ENCODE results near the gene ZNF385B.

ZNF385B gene

GRCh38 chr2:179825494-179825893 lies 35.9 kb downstream of the ZNF385B start:
- 0 out of 2 replicates have a peak, but pooled peaks cover 3% of the 10 kb centered on the region for H4K20me1 ChIP-seq (ENCODE audit: low read depth, low read length)
- peaks cover 29% of the 10 kb centered on the region; the same call in 1 of the 2 replicates for H3K79me2 ChIP-seq (ENCODE audit: insufficient read depth, low read length)
- no peak overlapping the region for H3K9ac ChIP-seq (ENCODE audit: low read length)
- H3K27ac ChIP-seq (ENCODE audit: low read depth, low read length), result no peak overlapping the region
- H3K9me3 ChIP-seq (ENCODE audit: insufficient read depth, low read length), result no peaks in the 10 kb centered on the region
- H3K4me2 ChIP-seq (ENCODE audit: low read depth, low read length, poor library complexity, severe bottlenecking), result no peak overlapping the region
- no peak overlapping the region for H2AFZ ChIP-seq (ENCODE audit: low read depth, low read length, severe bottlenecking)
- no peak for TF ChIP-seq CTCF (IDR thresholded peaks at IDR 0.05; ENCODE audit: insufficient read depth, low read length, poor library complexity, severe bottlenecking)
- no peak for TF ChIP-seq EZH2phosphoT487 (conservative IDR thresholded peaks at IDR 0.05; ENCODE audit: low read length)
- H3K9me2 ChIP-seq (replicated peaks; ENCODE audit: insufficient read depth, low read length), result no peaks in the 10 kb centered on the region
- no peaks in the 10 kb centered on the region for H3F3A ChIP-seq (ENCODE audit: insufficient read depth)
- H3K27me3 ChIP-seq (ENCODE audit: low read length), result no peaks in the 10 kb centered on the region
- H3K4me3 ChIP-seq (ENCODE audit: insufficient read depth, low read length, poor library complexity, severe bottlenecking), result no peak overlapping the region
- no peaks in the 10 kb centered on the region for H3K36me3 ChIP-seq (ENCODE audit: low read length)

GRCh38 chr2:179824961-179825360 lies 36.5 kb downstream of the ZNF385B start:
- no peak overlapping the region for H3K4me3 ChIP-seq (ENCODE audit: insufficient read depth, low read length, poor library complexity, severe bottlenecking)
- no peaks in the 10 kb centered on the region for H3K27me3 ChIP-seq (ENCODE audit: low read length)
- no peak overlapping the region for H3K27ac ChIP-seq (ENCODE audit: low read depth, low read length)
- H3F3A ChIP-seq (ENCODE audit: insufficient read depth), result no peaks in the 10 kb centered on the region
- TF ChIP-seq CTCF (IDR thresholded peaks at IDR 0.05; ENCODE audit: insufficient read depth, low read length, poor library complexity, severe bottlenecking), result no peak
- TF ChIP-seq EZH2phosphoT487 (conservative IDR thresholded peaks at IDR 0.05; ENCODE audit: low read length), result no peak
- no peak overlapping the region for H3K9ac ChIP-seq (ENCODE audit: low read length)
- peaks cover 24% of the 10 kb centered on the region; the same call in 1 of the 2 replicates for H3K79me2 ChIP-seq (ENCODE audit: insufficient read depth, low read length)
- H4K20me1 ChIP-seq (ENCODE audit: low read depth, low read length), result 0 out of 2 replicates have a peak, but pooled peaks cover 3% of the 10 kb centered on the region
- H3K9me2 ChIP-seq (replicated peaks; ENCODE audit: insufficient read depth, low read length), result no peaks in the 10 kb centered on the region
- H2AFZ ChIP-seq (ENCODE audit: low read depth, low read length, severe bottlenecking), result no peak overlapping the region
- H3K9me3 ChIP-seq (ENCODE audit: insufficient read depth, low read length), result no peaks in the 10 kb centered on the region
- H3K36me3 ChIP-seq (ENCODE audit: low read length), result no peaks in the 10 kb centered on the region
- no peak overlapping the region for H3K4me2 ChIP-seq (ENCODE audit: low read depth, low read length, poor library complexity, severe bottlenecking)

- Histone ChIP-seq H3K27ac (ENCODE audit: low read depth, low read length) (no peak overlapping the region), H3K36me3 (ENCODE audit: low read length) (no peaks in the 10 kb centered on the region), H3F3A (ENCODE audit: insufficient read depth) (no peaks in the 10 kb centered on the region; the same call in 1 of the 2 replicates), H3K9ac (ENCODE audit: low read length) (no peak overlapping the region), H3K4me2 (ENCODE audit: low read depth, low read length, poor library complexity, severe bottlenecking) (no peak overlapping the region), H3K27me3 (ENCODE audit: low read length) (no peaks in the 10 kb centered on the region), H3K9me2 (replicated peaks; ENCODE audit: insufficient read depth, low read length) (no peaks in the 10 kb centered on the region), H4K20me1 (ENCODE audit: low read depth, low read length) (0 out of 2 replicates have a peak, but pooled peaks cover 3% of the 10 kb centered on the region), H3K4me3 (ENCODE audit: insufficient read depth, low read length, poor library complexity, severe bottlenecking) (no peak overlapping the region), H2AFZ (ENCODE audit: low read depth, low read length, severe bottlenecking) (no peak overlapping the region), H3K79me2 (ENCODE audit: insufficient read depth, low read length) (peaks cover 23% of the 10 kb centered on the region; the same call in 1 of the 2 replicates), H3K9me3 (ENCODE audit: insufficient read depth, low read length) (no peaks in the 10 kb centered on the region)
- TF ChIP-seq EZH2phosphoT487 (conservative IDR thresholded peaks at IDR 0.05; ENCODE audit: low read length) (no peak), CTCF (IDR thresholded peaks at IDR 0.05; ENCODE audit: insufficient read depth, low read length, poor library complexity, severe bottlenecking) (no peak)
Observed at GRCh38 chr2:179822540-179822939, 38.9 kb downstream of the ZNF385B start.
